ENCODE measurements around the gene PKHD1.

DNA sequence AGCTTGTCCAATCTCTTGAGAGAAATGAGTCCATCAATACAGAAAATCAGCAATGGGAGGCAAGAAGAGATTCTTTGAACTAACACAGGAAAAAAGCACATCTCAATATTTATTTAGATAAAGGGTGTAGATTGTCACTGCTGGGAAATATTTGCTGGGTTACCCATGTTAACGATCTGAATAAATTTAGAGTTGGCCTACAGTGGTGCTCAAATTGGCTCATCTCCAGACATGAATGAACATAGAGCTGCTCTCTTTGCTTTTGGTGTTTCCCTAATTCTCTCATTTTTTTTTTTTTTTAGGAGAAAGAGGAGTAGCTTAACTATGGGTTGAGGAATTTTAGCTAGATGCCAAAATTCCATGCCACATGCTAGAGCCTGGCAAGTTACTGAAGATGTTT, 471.2 kb downstream of the PKHD1 start:
- TF ChIP-seq ZNF501 (CRISPR knock-in tag; IDR thresholded peaks at IDR 0.05) (no peak), JUND (CRISPR knock-in tag; IDR thresholded peaks at IDR 0.05) (no peak), CENPX (CRISPR knock-in tag; IDR thresholded peaks at IDR 0.05) (no peak), NFYB (CRISPR knock-in tag; IDR thresholded peaks at IDR 0.05) (no peak), ZNF850 (CRISPR knock-in tag; conservative IDR thresholded peaks at IDR 0.05) (no peak), MTF2 (CRISPR knock-in tag; IDR thresholded peaks at IDR 0.05; ENCODE audit: borderline replicate concordance) (no peak), ZNF614 (CRISPR knock-in tag; IDR thresholded peaks at IDR 0.05; ENCODE audit: borderline replicate concordance) (no peak)

All from HepG2 (cell line).